Measurements from ENCODE around the gene RNF186.

DNA sequence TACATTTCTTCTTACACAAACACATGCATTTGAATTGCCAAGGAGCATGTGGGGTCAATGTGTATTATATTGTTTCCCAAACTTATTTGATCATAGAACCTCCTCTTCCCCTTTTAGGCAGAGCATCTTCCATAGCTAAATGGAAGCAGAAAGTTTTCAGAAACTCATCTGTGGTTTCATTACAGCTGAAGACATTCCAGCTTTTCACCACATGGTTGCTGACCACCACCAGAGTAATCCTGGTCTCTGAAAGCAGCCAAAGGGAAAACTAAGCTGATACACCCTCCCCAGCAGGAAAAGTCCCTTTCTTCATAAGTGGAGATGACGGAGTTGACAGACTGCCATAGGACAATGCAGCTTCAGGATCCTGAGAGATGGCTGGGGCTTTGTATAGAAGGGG lies 37.0 kb upstream of the RNF186 start:
- TF ChIP-seq, protein P1, sequence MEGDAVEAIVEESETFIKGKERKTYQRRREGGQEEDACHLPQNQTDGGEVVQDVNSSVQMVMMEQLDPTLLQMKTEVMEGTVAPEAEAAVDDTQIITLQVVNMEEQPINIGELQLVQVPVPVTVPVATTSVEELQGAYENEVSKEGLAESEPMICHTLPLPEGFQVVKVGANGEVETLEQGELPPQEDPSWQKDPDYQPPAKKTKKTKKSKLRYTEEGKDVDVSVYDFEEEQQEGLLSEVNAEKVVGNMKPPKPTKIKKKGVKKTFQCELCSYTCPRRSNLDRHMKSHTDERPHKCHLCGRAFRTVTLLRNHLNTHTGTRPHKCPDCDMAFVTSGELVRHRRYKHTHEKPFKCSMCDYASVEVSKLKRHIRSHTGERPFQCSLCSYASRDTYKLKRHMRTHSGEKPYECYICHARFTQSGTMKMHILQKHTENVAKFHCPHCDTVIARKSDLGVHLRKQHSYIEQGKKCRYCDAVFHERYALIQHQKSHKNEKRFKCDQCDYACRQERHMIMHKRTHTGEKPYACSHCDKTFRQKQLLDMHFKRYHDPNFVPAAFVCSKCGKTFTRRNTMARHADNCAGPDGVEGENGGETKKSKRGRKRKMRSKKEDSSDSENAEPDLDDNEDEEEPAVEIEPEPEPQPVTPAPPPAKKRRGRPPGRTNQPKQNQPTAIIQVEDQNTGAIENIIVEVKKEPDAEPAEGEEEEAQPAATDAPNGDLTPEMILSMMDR (IDR thresholded peaks at IDR 0.05): no peak
- no peak for TF ChIP-seq POLR2AphosphoS5 (IDR thresholded peaks at IDR 0.05)

Data from gastroesophageal sphincter (tissue), 3 donors.